ENCODE results near the gene MRPL41.
"Not testable (repeated sequence)": the region's sequence is repeated elsewhere in the genome, so short reads cannot be mapped to it uniquely, and the experiment has no call there.

The MRPL41 gene

GRCh38 chr9:137516144-137516917 is 35.3 kb upstream of the MRPL41 start:
- no peak overlapping the region for H3K4me3 ChIP-seq (ENCODE audit: control insufficient read depth in 1 of 7, extremely low read depth in 1 of 7, insufficient read depth in 4 of 7, low read depth in 2 of 7, low read length in 6 of 7)
- ChIA-PET POLR2A (no interaction called here), CTCF (no interaction called here)
- 95% methylated on average over 9 of the region's 10 CpGs for WGBS (ENCODE audit: insufficient coverage)
- H3K27me3 ChIP-seq (replicated peaks in 2 of 5; ENCODE audit: control insufficient read depth in 4 of 5, insufficient read depth in 5 of 5, low read length in 4 of 5): no peaks in the 10 kb centered on the region
- H3K4me1 ChIP-seq (ENCODE audit: control extremely low read depth in 1 of 4, control insufficient read depth in 4 of 4, insufficient read depth in 4 of 4, low read length in 3 of 4): no peaks in the 10 kb centered on the region
- H3K36me3 ChIP-seq (ENCODE audit: control insufficient read depth in 4 of 4, insufficient read depth in 4 of 4, low read length in 3 of 4): peaks cover 0 to 4% (median 0%) of the 10 kb centered on the region in 4 experiments
- no peaks in the 10 kb centered on the region for H3K9me3 ChIP-seq (ENCODE audit: control extremely low read depth in 1 of 5, control insufficient read depth in 4 of 5, insufficient read depth in 2 of 5, low read depth in 1 of 5, low read length in 4 of 5)
- no peak for DNase-seq
- H3K27ac ChIP-seq (ENCODE audit: insufficient read depth in 1 of 2, low read depth in 1 of 2, low read length in 2 of 2, poor library complexity in 1 of 2, severe bottlenecking in 2 of 2): no peak overlapping the region

GRCh38 chr9:137518661-137519459 is 32.8 kb upstream of the MRPL41 start:
- 98% methylated on average over 13 of the region's 13 CpGs for WGBS (ENCODE audit: insufficient coverage)
- DNase-seq: peak in 1 of 3 donors; percentile 23
- H3K27me3 ChIP-seq (replicated peaks in 2 of 5; ENCODE audit: control insufficient read depth in 4 of 5, insufficient read depth in 5 of 5, low read length in 4 of 5); H3K4me3 ChIP-seq (ENCODE audit: control insufficient read depth in 1 of 7, extremely low read depth in 1 of 7, insufficient read depth in 4 of 7, low read depth in 2 of 7, low read length in 6 of 7); H3K9me3 ChIP-seq (ENCODE audit: control extremely low read depth in 1 of 5, control insufficient read depth in 4 of 5, insufficient read depth in 2 of 5, low read depth in 1 of 5, low read length in 4 of 5); POLR2A ChIA-PET; H3K27ac ChIP-seq (ENCODE audit: insufficient read depth in 1 of 2, low read depth in 1 of 2, low read length in 2 of 2, poor library complexity in 1 of 2, severe bottlenecking in 2 of 2); H3K36me3 ChIP-seq (ENCODE audit: control insufficient read depth in 4 of 4, insufficient read depth in 4 of 4, low read length in 3 of 4); H3K4me1 ChIP-seq (ENCODE audit: control extremely low read depth in 1 of 4, control insufficient read depth in 4 of 4, insufficient read depth in 4 of 4, low read length in 3 of 4); CTCF ChIA-PET: not testable (repeated sequence)

GRCh38 chr9:137519553-137519952 is 32.1 kb upstream of the MRPL41 start:
- H3K36me3 ChIP-seq (ENCODE audit: control insufficient read depth in 4 of 4, insufficient read depth in 4 of 4, low read length in 3 of 4): peaks cover 0 to 4% (median 0%) of the 10 kb centered on the region in 4 experiments
- H3K27me3 ChIP-seq (replicated peaks in 2 of 5; ENCODE audit: control insufficient read depth in 4 of 5, insufficient read depth in 5 of 5, low read length in 4 of 5): no peaks in the 10 kb centered on the region
- ChIA-PET POLR2A (no interaction called here), CTCF (no interaction called here)
- H3K4me3 ChIP-seq (ENCODE audit: control insufficient read depth in 1 of 7, extremely low read depth in 1 of 7, insufficient read depth in 4 of 7, low read depth in 2 of 7, low read length in 6 of 7): no peak overlapping the region
- no peaks in the 10 kb centered on the region for H3K4me1 ChIP-seq (ENCODE audit: control extremely low read depth in 1 of 4, control insufficient read depth in 4 of 4, insufficient read depth in 4 of 4, low read length in 3 of 4)
- 94% methylated on average over 7 of the region's 10 CpGs for WGBS (ENCODE audit: insufficient coverage)
- H3K9me3 ChIP-seq (ENCODE audit: control extremely low read depth in 1 of 5, control insufficient read depth in 4 of 5, insufficient read depth in 2 of 5, low read depth in 1 of 5, low read length in 4 of 5): no peaks in the 10 kb centered on the region
- H3K27ac ChIP-seq (ENCODE audit: insufficient read depth in 1 of 2, low read depth in 1 of 2, low read length in 2 of 2, poor library complexity in 1 of 2, severe bottlenecking in 2 of 2): no peak overlapping the region
- no peak for DNase-seq

- CTCF ChIA-PET: interaction anchor here (1.3 kb wide), 1 partner anchor 12 kb away, joined by 4 read pairs; no protein-coding TSS in a partner anchor
- H3K27ac ChIP-seq (ENCODE audit: insufficient read depth in 1 of 2, low read depth in 1 of 2, low read length in 2 of 2, poor library complexity in 1 of 2, severe bottlenecking in 2 of 2): no peak overlapping the region
Observed at GRCh38 chr9:137520614-137521404, 30.9 kb upstream of the MRPL41 start.

GRCh38 chr9:137521405-137521985 is 30.2 kb upstream of the MRPL41 start:
- Histone ChIP-seq H3K4me1 (ENCODE audit: control extremely low read depth in 1 of 4, control insufficient read depth in 4 of 4, insufficient read depth in 4 of 4, low read length in 3 of 4) (no peaks in the 10 kb centered on the region), H3K36me3 (ENCODE audit: control insufficient read depth in 4 of 4, insufficient read depth in 4 of 4, low read length in 3 of 4) (peaks cover 0 to 4% (median 0%) of the 10 kb centered on the region in 4 experiments), H3K27me3 (replicated peaks in 2 of 5; ENCODE audit: control insufficient read depth in 4 of 5, insufficient read depth in 5 of 5, low read length in 4 of 5) (no peaks in the 10 kb centered on the region), H3K27ac (ENCODE audit: insufficient read depth in 1 of 2, low read depth in 1 of 2, low read length in 2 of 2, poor library complexity in 1 of 2, severe bottlenecking in 2 of 2) (no peak overlapping the region), H3K9me3 (ENCODE audit: control extremely low read depth in 1 of 5, control insufficient read depth in 4 of 5, insufficient read depth in 2 of 5, low read depth in 1 of 5, low read length in 4 of 5) (no peaks in the 10 kb centered on the region), H3K4me3 (ENCODE audit: control insufficient read depth in 1 of 7, extremely low read depth in 1 of 7, insufficient read depth in 4 of 7, low read depth in 2 of 7, low read length in 6 of 7) (no peak overlapping the region)
- POLR2A ChIA-PET: no interaction called here
- over 99% methylated on average over 18 of the region's 18 CpGs for WGBS (ENCODE audit: insufficient coverage)
- no peak for DNase-seq
- CTCF ChIA-PET: interaction anchor here (1.3 kb wide), 1 partner anchor 12 kb away, joined by 4 read pairs; no protein-coding TSS in a partner anchor

More at GRCh38 chr9:137520614-137521404, 30.9 kb upstream of the MRPL41 start:
- no peak overlapping the region for H3K4me3 ChIP-seq (ENCODE audit: control insufficient read depth in 1 of 7, extremely low read depth in 1 of 7, insufficient read depth in 4 of 7, low read depth in 2 of 7, low read length in 6 of 7)
- WGBS (ENCODE audit: insufficient coverage): 97% methylated on average over 23 of the region's 30 CpGs
- no peaks in the 10 kb centered on the region for H3K4me1 ChIP-seq (ENCODE audit: control extremely low read depth in 1 of 4, control insufficient read depth in 4 of 4, insufficient read depth in 4 of 4, low read length in 3 of 4)
- no peaks in the 10 kb centered on the region for H3K27me3 ChIP-seq (replicated peaks in 2 of 5; ENCODE audit: control insufficient read depth in 4 of 5, insufficient read depth in 5 of 5, low read length in 4 of 5)
- DNase-seq: no peak
- H3K9me3 ChIP-seq (ENCODE audit: control extremely low read depth in 1 of 5, control insufficient read depth in 4 of 5, insufficient read depth in 2 of 5, low read depth in 1 of 5, low read length in 4 of 5): no peaks in the 10 kb centered on the region
- H3K36me3 ChIP-seq (ENCODE audit: control insufficient read depth in 4 of 4, insufficient read depth in 4 of 4, low read length in 3 of 4): peaks cover 0 to 4% (median 0%) of the 10 kb centered on the region in 4 experiments
- POLR2A ChIA-PET: interaction anchor here (0.7 kb wide), 1 partner anchor 103 kb away, joined by 4 read pairs; no protein-coding TSS in a partner anchor

GRCh38 chr9:137522746-137523455 is 28.8 kb upstream of the MRPL41 start:
- H3K9me3 ChIP-seq (ENCODE audit: control extremely low read depth in 1 of 5, control insufficient read depth in 4 of 5, insufficient read depth in 2 of 5, low read depth in 1 of 5, low read length in 4 of 5): no peaks in the 10 kb centered on the region
- H3K27me3 ChIP-seq (replicated peaks in 2 of 5; ENCODE audit: control insufficient read depth in 4 of 5, insufficient read depth in 5 of 5, low read length in 4 of 5): no peaks in the 10 kb centered on the region
- DNase-seq: no peak
- H3K4me1 ChIP-seq (ENCODE audit: control extremely low read depth in 1 of 4, control insufficient read depth in 4 of 4, insufficient read depth in 4 of 4, low read length in 3 of 4): peaks cover 0 to 2% (median 0%) of the 10 kb centered on the region in 4 experiments
- H3K27ac ChIP-seq (ENCODE audit: insufficient read depth in 1 of 2, low read depth in 1 of 2, low read length in 2 of 2, poor library complexity in 1 of 2, severe bottlenecking in 2 of 2): no peak overlapping the region
- ChIA-PET CTCF (no interaction called here), POLR2A (no interaction called here)
- no peak overlapping the region for H3K4me3 ChIP-seq (ENCODE audit: control insufficient read depth in 1 of 7, extremely low read depth in 1 of 7, insufficient read depth in 4 of 7, low read depth in 2 of 7, low read length in 6 of 7)
- peaks cover 0 to 4% (median 0%) of the 10 kb centered on the region in 4 experiments for H3K36me3 ChIP-seq (ENCODE audit: control insufficient read depth in 4 of 4, insufficient read depth in 4 of 4, low read length in 3 of 4)
- 96% methylated on average over 31 of the region's 36 CpGs for whole genome bisulfite sequencing (ENCODE audit: insufficient coverage)
